HG02973 (cell line): ENCODE results near the gene ZNF846.
A peak's percentile ranks its signal among the peaks of the same experiment; 100 is the strongest.
"Not testable (repeated sequence)": the region's sequence is repeated elsewhere in the genome, so short reads cannot be mapped to it uniquely, and the experiment has no call there.

ENCODE experiments used
- ATAC-seq: cut with Tn5 transposase; IDR thresholded peaks from one replicate; pipeline ENCODE4 v1.9.1; 2021; ENCODE audit warnings: moderate library complexity; ENCODE audit not compliant: unreplicated experiment

The ZNF846 gene

GRCh38 chr19:9768175-9769112, at the start of gene ZNF846:
TSS of gene ZNF846 (minus strand) at chr19:9768738. CDS start at chr19:9764950, 3,788 bp downstream.
- peak; percentile 96 for ATAC-seq

GRCh38 chr19:9818175-9818733, 49.7 kb upstream of the ZNF846 start:
- no peak for ATAC-seq

DNA sequence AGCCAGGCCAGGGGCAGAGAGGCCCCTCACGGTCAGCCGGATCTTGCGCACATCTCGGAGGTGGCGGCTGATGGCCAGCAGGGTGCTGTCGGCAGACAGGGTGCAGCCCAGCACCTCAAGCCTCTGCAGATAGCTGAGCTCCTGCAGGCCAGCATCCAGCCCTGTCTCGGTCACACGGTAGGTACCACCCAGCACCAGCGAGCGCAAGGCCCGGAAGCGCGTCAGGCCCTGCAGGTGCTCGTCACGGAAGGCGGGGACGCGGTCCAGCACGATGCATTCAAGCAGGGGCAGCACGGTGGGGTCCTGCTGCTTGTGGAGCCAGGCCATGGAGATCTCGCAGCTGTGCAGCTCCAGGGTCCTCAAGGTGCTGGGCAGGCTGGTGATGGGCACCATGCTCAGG, 42.6 kb upstream of the ZNF846 start:
- ATAC-seq = no peak

DNA sequence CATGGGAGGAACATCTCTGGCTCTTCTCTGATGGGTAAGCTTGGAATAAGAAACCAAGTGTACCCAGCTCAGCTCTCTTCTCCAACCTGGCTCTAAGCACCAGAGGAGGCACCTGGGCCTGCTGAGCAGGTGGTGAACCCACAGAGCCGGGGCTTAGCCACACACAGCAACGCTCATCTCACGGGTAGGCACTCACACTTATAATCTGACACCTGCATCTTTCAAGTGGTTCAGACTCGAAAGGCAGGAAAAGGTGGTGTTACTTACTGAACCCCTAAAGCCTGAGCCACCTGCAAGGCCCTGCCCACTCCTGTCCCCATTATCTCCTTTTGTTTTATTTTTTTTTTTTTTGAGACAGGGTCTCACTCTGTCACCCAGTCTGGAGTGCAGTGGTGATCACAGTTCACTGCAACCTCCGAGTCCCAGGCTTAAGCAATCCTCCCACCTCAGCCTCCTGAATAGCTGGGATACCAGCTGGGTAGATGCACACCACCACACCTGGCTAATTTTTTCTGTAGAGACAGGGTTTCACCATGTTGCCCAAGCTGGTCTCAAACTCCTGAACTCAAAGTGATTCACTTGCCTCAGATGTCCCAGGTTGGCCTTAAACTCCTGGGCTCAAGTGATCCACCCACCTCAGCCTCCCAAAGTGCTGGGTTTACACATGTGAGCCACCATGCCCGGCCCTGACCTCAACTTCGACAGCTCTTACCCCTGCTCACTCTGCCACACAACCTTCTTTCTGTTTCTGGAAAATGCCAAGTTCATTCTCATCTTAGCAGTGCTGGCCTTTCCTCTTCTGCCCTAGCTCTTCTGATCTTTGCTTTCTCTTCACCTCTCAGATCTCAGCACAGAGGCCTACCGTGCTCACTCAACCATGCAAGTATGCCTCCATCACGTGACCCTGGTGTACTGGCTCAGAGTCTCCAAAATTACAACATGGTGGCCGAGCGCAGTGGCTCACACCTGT, 40.6 kb upstream of the ZNF846 start:
- no peak for ATAC-seq

- no peak for ATAC-seq
Observed at GRCh38 chr19:9806803-9807202, 38.3 kb upstream of the ZNF846 start.

DNA sequence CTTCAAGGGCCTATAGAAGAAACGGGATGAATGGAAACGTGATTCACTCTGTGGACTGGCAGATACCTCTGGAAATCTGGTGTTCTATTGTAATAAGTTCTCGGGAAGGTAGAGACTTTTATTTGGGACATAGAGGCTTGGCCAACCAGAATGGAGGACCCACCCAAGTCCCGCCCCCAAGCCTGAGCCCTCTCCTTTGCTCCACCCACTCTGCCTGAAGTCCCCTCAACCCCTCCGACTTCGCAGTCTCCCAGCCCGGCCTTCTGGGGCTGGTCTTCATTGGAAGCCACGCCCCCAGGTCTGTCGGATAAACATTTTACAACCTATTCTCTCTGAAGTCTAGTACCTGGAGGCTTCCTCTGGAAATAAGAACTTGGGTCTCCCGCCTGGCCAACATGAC, 33.4 kb upstream of the ZNF846 start:
- ATAC-seq = no peak

- ATAC-seq = no peak
Observed at GRCh38 chr19:9799162-9799561, 30.6 kb upstream of the ZNF846 start.

GRCh38 chr19:9797871-9798270, 29.3 kb upstream of the ZNF846 start:
- ATAC-seq = no peak

- ATAC-seq = peak; percentile 34
Observed at GRCh38 chr19:9796113-9796773, 27.7 kb upstream of the ZNF846 start.

DNA sequence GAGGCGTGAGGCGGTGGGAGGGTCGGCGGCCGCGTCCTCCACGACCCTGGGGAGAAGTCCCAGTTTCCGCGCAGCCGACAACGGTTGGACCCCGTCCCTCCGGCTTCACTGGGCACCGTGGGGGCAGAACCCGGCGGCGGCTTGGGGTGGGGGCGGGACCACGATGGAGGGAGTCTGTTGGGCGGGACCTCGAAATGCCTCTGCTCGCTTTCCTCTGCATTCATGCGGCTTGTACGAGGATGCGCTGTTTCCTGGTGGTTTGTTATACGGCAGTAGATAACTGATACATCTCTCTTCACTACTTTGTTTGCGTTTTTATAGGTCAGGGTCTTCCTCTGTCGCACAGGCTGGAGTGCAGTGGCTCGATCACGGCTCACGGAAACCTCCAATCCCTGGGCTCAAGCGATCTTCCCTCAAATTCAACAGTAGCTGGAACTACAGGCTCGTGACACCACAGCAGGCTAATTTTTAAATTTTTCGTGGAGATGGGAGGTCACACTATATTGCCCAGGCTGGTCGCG, 24.6 kb upstream of the ZNF846 start:
- peak; percentile 12 for ATAC-seq

DNA sequence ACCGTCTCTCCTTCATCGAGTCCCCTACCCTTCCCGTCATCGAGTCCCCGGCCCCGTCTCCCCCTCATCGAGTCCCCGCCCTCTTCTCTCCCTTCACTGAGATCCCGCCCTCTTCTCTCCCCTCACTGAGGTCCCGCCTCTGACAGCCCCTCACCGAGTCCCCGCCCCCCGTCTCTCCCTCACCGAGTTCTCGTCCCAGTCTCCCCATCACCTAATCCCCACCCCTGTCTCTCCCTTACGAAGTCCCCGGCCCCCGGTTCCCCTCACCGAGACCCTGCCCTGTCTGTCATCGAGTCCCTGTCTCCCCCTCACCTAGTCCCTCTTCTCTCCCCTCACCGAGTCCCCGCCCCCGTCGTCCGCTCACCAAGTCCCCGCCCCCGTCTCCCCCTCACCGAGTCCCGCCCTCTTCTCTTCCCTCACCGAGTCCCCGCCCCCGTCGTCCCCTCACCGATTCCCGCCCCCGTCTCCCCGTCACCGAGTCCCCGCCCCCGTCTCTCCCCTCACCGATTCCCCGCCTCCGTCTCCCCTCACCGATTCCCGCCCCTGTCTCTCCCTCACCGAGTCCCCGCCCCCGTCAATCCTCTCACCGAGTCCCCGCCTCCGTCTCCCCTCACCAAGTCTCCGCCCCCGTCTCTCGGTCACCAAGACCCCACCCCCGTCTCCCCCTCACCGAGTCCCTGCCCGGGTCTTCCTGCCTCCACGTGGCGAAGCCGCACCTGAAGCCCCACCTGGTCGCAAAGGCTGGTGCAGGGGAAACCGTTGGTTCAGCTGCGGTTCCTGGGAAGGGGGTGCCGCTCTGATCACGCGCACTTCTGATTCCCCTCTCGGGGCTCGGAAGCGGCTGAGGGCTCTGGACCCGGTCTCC, 23.9 kb upstream of the ZNF846 start:
- peak; percentile 50 for ATAC-seq

DNA sequence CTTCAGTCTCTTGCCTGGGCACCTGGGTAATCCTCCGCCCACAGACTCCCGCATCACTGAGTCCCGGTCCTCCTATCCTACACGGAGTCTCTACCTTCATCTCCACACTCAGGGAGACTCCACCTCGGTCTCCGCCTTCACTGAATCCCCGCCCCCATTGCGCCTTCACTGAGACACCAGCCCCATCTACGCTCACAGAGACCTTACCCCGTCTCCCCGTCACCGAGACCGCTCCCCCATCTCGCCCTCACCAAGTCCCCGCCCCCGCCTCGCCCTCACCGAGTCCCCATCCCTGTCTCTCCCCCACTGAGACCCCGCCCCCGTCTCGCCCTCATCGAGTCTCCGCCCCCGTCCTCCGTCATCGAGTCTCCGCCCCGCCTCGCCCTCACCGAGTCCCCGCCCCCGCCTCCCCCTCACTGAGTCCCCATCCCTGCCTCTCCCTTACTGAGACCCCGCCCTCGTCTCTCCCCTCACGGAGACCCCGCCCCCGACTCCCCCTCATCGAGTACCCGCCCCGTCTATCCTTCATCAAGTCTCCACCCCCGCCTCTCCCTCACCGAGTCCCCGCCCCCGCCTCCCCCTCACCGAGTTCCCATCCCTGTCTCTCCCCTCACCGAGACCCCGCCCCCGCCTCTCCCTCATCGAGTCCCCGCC, 23.1 kb upstream of the ZNF846 start:
- ATAC-seq = peak; percentile 25

GRCh38 chr19:9791073-9791367, 22.5 kb upstream of the ZNF846 start:
- ATAC-seq = not testable (repeated sequence)

DNA sequence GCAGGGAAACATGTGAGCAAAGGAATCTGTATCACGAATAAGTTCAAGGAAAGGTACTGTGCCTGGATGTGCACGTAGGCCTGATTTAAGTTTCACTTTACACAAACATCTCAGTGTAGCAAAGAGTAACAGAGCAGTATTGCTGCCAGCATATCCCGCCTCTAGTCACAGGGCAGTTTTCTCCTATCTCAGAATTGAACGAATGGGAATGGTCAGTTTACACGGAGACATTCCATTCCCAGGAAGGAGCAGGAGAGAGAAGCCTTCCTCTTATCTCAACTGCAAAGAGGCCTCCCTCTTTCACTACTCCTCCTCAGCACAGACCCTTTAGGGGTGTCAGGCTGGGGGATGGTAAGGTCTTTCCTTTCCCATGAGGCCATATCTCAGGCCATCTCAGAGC, 21.0 kb upstream of the ZNF846 start:
- ATAC-seq = not testable (repeated sequence)

DNA sequence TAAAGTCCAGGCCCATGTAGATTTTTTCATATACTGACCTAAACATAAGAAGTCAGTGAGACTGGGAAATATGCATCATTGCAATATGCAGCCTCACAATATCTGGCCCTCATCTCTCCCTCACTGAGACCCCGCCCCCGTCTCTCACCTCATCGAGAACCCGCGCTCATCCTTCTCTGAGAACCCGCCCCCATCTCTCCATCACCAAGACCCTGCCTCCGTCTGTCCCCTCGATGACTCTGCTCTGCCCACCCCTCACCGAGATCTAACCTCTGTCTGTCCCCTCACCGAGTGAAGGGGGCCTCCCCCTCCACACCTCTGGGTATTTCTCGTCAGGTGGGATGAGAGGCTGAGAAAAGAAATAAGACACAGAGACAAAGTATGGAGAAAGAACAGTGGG, 20.5 kb upstream of the ZNF846 start:
- ATAC-seq = no peak

DNA sequence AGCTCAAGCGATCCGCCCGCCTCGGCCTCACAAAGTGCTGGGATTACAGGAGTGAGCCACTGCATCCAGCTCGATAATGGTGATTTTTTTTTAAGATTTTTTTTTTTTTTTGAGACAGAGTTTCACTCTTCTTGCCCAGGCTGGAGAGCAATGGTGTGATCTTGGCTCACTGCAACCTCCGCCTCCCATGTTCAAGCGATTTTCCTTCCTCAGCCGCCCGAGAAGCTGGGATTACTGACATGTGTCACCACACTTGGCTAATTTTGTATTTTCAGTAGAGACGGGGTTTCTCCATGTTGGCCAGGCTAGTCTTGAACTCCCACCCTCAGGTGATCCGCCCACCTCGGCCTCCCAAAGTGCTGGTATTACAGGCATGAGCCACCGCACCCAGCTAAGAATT, 20.1 kb upstream of the ZNF846 start:
- ATAC-seq = not testable (repeated sequence)

- ATAC-seq = no peak
Observed at GRCh38 chr19:9786819-9787218, 18.3 kb upstream of the ZNF846 start.

DNA sequence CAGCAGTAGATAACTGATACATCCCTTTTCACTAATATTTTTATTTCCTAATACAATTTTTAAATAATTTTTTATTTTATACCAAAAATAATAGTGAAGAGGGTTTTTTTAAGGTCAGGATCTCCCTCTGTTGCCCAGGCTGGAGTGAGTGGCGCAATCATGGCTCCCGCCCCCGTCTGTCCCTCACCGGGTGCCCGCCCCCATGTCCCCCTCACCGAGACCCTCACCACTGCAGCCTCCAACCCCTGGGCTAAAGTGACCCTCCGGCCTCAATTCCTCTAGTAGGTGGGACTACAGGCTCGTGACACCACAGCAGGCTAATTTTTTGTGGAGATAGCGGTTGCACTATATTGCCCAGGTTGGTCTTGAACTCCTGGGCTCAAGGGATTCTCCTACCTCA, 17.8 kb upstream of the ZNF846 start:
- ATAC-seq = peak; percentile 8
